T-helper 1 cell treated with Interleukin-12 subunit alpha and Interleukin-12 subunit beta and Interleukin-4 antibody, amounts not matched to agents 30 ng/mL and 1 ng/mL, for 36 hours (primary cell): ENCODE results near the gene CD74. TPM values are rescaled to one million over a fixed set of nuclear protein-coding genes. Genes with fewer than 3 reads are reported as not detected.

Experiments used
- intact Hi-C: fragments of 100-400 bp; cut with micrococcal nuclease; formaldehyde crosslinking; loops from one replicate; pipeline ENCODE4 v1.15.1; 2024
- total RNA-seq: library from RNA; stranded (reverse); gene quantifications from 2 replicates; pipeline ENCODE4 v1.2.3, GENCODE V29; 2022

The CD74 gene
- total RNA-seq, result 1,446 and 1,476 TPM in 2 replicates

DNA sequence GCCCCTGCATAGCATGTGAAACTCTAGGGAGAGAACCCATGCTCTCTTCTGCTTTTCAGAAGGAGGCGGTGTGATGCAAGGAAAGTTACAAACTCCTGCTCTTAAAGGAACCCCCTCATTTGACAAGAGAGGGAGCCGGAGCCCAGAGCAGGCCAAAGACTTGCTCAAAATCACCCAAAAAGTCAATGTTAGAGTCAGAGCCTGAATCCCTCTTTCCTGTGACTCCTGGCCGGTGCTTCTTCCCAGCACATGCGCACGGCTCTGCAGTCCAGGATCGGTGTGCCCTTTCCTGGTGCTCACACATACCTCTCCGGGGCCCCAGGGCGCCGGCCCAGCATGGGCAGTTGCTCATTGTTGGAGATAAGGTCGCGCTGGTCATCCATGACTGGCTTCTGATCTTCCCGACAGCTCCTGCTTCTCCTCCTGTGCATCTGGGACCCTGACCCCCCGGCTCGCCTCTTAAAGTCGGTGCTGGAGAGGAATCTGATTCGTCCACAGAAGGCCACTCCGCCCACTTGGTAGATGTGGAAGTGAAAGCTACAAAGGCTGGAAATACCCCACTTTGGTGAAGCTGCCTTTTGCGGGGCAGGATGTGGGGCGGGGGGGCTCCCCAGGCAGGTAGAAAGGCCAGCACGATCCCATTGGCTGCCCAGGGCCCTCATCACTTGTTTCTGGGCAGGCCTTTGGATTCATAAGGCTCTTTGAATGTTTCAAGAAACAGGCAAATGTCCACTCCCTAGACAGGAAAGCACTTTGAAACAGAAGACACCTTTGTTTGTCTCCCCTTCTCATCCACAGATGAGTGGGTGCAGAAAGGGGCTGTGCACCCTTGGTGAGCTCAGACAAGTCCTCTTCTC lies at the start of gene CD74:
TSS of gene CD74 (minus strand) at position 592 of the 857 bp plus-strand sequence. CDS start at position 431, 161 bp downstream.
- intact Hi-C loops, result loop anchor here (1.0 to 10.0 kb wide), 20 partner anchors 24 to 1604 kb away; partner anchors contain the start of genes ATOX1, G3BP1, GM2A and GRPEL2

DNA sequence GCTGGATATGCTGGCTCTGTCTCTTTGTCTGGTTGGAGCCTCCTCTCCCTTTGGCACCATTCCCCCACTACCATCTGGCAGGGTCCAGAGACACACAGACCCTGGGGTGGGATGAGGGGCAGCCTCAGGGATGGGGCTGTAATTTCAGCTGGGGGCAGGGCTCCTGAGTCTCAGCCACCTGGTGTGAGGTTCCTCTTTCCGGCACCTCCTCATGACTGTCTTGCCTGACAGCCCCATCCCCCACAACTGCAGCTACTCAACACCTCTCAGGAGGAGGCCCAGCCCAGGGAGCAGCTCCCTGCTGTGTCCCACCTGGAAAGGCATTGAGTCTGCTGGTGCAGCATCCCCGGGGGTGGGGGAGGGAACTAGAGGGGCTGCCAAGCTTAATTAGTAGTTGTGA lies 48.5 kb upstream of the CD74 start:
- intact Hi-C loops, result no loop called here

DNA sequence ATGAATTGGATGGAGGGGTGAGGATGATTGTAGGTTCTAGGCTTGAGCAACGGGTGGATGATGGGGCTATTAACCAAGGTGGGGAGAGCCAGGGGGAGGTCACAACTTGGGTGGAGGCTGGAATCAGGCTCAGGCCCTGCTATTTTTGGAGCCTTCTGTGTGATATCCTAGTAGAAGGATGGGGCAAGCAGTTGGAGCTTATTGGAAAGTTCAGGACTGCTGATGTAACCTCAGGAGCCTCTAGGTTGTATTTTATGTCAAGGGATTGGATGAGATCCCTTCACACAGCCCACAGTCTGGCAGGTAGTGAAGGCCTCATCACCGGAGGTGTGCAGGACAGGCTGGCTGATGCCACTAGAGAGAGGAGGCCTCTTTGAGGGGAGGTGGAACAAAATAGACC lies 48.1 kb upstream of the CD74 start:
- intact Hi-C loops, result no loop called here

DNA sequence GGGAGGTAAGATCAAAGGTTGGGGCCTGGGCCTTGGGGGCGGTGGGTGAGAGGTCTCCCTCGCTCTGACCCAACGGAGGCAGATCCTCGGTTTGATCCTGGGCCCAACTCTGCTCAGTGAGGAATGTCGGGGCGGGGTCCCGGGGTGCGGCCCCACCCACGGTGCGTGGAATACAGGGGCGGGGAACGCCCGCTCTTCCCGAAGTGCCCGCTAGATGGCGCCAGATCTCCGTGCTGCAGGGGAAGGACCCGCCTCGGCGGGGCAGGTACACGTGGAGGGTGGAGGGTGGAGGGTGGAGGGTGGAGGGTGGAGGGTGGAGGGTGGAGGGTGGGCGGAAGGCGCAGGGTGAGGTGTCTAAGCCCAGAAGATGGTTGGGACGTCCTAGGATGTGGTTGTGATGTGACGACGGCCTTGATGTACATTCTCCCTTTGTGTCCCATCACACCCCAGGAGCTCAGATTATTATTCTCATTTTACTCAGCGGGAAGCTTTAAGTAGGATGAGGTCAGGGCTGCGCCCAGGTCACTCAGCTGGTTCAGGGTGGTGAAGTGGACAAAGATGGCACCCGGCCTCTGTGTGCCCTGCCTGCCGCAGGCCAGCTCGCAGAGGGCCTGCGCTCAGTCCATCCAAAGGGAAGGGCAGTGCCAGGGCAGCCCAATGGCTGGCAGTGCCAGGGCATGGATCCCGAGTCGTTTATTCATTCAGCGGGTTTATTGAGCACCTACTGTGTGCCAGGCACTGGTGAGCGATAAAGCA lies 46.3 kb upstream of the CD74 start:
- intact Hi-C loops, result loop anchor here (1.0 to 10.0 kb wide), 12 partner anchors 9 to 986 kb away; partner anchors contain the start of genes DCTN4, RBM22 and SLC36A1

DNA sequence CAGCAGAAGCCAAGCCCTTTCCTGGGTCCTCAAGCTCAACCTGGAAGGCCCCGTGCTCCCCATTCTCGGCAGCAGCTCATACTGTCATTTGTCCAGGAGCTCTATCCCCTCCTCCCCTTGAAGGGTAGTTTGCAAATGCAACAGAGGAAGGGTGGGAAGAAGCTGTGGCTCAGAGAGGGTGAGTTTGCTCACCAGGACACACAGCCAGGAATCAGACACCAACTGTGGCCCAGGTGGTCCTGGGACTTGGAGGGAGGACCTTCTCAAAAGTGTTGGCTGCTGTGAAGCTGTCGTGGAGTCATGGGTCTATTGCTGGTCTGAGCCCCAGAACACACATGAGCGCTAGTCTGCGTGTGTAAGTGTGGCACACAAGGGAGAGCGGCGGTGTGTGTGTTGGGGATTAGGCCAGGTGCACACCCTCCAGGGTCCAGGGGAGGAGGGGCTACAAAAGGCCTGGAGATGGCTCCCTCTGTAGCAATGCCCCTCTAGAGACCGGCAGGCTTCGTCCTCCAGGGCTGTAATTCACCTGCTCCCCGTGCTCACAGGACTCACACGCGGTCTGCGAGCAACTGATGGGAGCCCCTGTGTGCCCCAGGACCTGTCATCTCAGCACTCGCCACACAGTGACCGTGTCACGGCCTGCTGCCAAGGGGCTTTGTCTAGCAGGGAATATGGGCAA lies 45.0 kb upstream of the CD74 start:
- intact Hi-C loops, result loop anchor here (1.0 to 10.0 kb wide), 6 partner anchors 7 to 987 kb away; partner anchors contain the start of genes DCTN4 and SLC36A1

DNA sequence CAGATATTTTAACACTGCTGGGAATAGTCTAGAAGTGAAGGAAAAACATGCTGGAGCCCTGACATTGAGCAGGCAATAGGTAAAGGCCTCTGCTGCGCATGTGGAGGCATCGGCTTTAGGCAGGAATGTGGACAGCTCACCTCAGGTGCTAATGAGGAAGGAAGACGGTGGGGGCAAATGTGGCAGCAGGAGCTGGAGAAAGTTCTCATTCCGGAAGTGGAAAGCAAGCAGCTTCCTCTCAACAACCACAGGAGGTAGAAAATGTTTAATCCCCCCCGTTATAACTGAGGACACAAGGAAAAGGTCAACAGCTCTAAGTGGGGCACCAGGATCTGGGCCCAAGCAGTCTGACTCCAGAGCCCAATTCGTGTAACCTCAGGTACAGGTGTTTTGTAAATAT lies 44.4 kb upstream of the CD74 start:
- intact Hi-C loops, result loop anchor here (5.0 to 10.0 kb wide), 2 partner anchors 590 to 988 kb away; partner anchors contain the start of gene SLC36A1

DNA sequence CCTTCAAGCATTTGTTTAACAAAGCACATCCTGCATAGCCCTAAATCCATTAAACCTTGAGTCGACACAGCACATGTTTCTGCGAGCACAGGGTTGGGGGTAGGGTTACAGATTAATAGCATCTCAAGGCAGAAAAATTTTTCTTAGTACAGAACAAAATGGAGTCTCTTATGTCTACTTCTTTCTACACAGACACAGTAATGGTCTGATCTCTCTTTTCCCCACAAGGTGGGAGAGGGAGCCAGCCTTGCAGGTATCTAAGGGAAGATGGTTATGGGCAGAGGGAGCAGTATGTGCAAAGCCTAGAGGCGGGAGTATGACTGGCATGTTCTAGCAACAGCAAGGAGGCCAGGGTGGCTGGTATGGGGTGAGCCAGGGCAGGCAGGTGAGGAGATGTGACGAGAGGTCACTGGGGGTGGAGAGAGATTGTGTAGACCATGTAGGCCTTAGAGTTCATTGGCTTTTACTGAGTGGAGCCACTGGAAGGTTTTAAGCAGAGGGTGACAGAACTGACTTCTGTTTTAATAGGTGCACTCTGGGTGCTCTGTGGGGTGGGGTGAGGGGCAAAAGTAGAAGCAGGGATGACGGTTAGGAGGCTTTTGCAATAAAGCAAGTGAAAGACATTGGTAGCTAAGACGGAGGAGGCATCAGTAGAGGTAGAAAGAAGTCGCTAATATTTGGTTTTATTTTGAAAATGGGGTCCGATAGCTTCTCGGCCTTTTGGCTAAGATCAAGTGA lies 42.0 kb upstream of the CD74 start:
- intact Hi-C loops, result loop anchor here (5.0 to 10.0 kb wide), 3 partner anchors 292 to 990 kb away; partner anchors contain the start of gene SLC36A1

DNA sequence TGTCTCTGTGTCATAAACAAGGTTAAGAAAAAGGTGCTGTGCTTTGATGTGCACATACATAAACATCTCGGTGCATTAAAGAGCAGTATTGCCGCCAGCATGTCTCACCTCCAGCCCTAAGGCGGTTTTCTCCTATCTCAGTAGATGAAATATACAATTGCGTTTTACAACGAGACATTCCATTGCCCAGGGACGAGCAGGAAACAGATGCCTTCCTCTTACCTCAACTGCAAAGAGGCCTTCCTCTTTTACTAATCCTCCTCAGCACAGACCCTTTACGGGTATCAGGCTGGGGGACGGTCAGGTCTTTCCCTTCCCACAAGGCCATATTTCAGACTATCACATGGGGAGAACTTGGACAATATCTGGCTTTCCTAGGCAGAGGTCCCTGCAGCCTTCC lies 41.3 kb upstream of the CD74 start:
- intact Hi-C loops, result loop anchor here (5.0 to 10.0 kb wide), 2 partner anchors 292 to 991 kb away; partner anchors contain the start of gene SLC36A1

DNA sequence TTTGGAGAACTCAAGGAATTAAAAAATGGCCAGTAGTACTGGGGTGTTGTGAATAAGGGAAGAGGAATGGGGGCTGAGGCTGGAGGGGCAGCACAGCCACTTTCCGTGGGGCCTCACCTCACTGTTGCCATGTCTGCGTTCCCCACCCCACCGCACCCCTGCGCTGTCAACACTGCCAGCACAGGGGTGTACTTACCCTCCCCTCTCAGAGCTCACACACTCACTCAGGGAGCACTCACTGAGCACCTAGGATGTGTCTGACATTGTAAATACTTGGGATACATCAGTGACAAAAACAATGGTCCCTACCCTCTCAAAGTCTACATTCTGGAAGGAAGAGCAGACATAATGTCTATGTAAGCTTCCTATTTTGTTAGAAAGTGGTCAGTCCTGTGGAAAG lies 40.2 kb upstream of the CD74 start:
- intact Hi-C loops, result loop anchor here (5.0 to 10.0 kb wide), 2 partner anchors 291 to 992 kb away; partner anchors contain the start of gene SLC36A1

DNA sequence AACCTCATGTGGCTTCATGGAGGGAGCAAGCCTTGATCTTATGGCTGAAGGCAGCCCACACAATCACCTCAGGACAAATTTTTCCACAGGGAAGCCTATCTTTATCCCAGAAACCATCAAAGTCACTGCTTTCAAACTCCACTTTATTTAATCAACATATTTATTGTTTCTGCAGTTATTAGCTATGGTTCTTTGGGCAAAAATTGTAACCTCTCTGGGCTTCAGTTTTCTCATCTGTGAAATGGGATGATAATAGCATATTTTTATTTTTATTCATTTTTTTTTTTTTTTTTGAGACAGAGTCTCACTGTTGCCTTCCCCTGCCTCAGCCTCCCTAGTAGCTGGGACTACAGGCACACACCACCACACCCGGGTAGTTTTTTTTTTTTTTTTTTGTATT lies 38.9 kb upstream of the CD74 start:
- intact Hi-C loops, result loop anchor here (5.0 to 10.0 kb wide), 2 partner anchors 289 to 993 kb away; partner anchors contain the start of gene SLC36A1

DNA sequence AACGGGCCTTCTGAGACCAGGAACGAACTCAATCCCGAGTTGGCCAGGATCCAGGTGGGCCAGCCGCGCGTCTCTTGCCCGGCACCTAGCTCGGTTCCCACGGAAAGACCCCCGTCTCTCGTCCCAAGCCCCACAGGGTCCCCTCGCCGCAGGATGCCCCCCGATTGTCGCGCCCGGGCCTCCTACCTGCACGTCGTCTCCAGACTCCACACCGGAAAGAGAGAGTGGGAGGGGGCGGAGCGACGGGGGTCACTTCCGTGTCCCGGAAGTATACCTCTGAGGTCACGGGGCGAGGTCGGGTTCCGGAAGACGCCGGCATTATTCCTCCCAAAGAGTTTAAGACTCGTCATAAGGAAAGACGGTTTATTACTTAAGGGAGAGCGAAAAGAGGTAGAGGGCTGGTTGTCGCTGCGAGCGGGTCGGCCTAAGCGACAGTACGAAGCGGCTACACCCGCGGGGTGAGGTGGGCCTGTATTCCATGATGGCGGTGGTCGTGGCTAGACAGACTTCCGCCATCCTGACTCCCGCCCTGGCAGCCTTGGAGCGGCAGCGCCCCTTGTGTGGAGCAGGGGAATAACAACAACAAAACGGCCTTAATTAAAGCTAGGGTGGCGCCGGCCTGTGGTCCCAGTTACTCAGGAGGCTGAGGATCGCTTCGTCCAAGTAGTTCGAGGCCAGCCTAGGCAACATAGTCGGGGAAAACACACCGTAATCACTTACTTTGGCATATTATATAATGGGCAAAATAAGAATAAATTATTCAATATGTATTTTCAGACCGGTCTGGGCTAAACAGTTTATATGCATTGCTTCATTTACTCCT lies 37.0 kb upstream of the CD74 start, which contains the start of gene RPS14:
TSS of gene RPS14 (minus strand) at position 223 of the 823 bp plus-strand sequence. CDS start 2,006 bp downstream, outside the sequence.
- intact Hi-C loops, result loop anchor here (1.0 to 10.0 kb wide), 17 partner anchors 9 to 1322 kb away; partner anchors contain the start of genes CD74, CSNK1A1, G3BP1 and GM2A

DNA sequence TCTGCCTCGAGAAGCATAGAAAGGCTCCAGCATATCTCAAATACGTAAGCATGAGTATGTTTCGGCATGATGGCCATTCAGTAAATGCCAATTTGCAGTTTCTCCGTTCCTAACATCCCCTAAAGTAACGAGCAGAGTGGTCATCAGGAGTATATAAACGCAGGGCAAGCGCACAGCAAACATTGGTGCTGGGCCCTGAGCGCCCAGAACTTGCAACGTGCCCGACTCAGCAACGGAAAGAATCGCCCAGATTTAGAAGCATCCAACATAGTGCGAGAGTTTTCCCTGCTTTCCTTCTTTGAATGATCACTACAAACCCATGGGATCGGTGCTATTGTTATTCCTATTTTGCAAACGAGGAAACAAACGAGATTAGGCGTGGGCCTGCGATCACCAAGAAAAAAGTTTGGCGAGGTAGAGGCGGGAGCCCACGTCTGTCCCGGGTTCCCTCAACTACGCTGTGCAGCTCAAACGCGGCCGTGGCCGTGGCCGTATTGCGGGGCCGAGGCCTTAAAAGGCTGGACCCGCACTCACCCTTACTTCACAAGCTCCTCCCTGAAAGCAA lies 36.3 kb upstream of the CD74 start:
- intact Hi-C loops, result loop anchor here (1.0 to 5.0 kb wide), 13 partner anchors 13 to 1322 kb away; partner anchors contain the start of genes CD74, CSNK1A1, G3BP1 and GM2A

DNA sequence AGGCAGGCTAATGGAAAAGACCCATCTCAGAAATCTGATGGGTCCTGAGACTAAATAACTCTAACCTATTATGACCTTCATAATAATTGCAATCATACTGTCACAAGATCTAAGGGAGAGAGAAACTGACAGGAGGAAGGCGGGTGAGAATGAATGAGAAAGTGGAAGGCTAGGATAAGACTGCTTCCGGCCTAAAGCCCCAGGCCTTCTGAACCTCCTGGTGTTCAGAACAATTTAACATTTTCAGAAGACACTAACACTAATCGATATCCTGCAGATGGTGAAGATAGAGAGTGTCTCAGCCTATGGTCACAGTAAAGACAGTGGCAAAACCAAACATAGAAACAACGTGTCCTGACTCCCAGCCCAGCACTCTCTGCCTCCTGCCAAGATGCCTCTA lies 35.6 kb upstream of the CD74 start:
- intact Hi-C loops, result loop anchor here (2.0 to 5.0 kb wide), 6 partner anchors 208 to 898 kb away; partner anchors contain the start of genes CSNK1A1, GM2A and IRGM

DNA sequence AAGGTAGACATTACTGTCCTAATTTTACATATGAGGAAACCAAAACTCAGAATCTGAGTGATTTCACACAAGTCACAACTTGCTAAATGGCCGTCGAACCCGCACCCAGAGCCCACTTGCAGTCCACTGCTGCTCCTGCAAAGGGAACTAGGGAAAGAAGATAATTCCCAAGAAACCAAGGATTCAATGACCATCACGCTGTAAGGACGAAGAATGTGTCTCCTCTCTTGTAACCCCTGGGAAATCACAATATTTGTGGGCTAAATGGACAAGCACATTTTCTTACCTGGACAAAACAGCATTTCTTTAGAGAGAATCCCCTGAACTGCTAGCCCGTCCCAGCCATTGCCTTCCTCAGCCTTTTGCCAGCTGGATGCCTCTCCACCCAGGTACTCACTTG lies 34.5 kb upstream of the CD74 start:
- intact Hi-C loops, result loop anchor here (5.0 kb wide), 1 partner anchor 805 kb away; the partner anchor contains the start of gene GM2A

DNA sequence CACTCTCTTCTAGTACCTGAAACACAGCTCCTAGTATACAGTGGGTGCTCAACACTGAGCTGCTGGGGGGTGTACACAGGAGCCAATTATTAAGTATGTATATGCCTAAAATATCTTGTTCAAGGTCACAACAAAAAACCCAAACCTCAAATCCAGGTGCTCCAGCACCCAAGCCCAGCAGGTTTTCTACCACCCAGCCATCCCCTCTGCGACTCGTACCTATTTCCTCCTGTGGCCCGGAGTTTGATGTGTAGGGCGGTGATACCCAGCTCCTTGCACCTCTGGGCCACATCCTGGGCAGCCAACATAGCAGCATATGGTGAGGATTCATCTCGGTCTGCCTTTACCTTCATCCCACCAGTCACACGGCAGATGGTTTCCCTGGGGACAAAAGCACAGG lies 33.9 kb upstream of the CD74 start:
- intact Hi-C loops, result loop anchor here (5.0 kb wide), 1 partner anchor 806 kb away; the partner anchor contains the start of gene GM2A

DNA sequence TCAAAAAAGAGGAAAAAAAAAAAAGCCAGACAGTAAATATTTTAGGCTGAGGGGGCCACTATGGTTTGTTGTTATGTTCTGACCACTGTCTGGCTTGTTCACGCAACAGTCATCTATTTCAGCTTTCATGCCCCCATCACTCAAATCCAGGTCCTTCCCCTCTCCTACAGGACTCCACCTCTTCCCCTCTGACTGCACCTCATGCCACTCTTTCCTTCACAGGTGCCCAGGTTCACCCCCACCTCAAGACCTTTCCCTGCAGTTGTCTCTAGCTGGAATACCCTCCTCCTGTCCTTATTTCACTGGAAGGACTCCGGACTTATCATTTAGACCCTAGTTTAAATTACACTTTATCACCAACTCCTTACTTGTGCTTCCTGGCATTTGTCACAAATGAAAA lies 33.4 kb upstream of the CD74 start:
- intact Hi-C loops, result loop anchor here (5.0 kb wide), 1 partner anchor 806 kb away; the partner anchor contains the start of gene GM2A

DNA sequence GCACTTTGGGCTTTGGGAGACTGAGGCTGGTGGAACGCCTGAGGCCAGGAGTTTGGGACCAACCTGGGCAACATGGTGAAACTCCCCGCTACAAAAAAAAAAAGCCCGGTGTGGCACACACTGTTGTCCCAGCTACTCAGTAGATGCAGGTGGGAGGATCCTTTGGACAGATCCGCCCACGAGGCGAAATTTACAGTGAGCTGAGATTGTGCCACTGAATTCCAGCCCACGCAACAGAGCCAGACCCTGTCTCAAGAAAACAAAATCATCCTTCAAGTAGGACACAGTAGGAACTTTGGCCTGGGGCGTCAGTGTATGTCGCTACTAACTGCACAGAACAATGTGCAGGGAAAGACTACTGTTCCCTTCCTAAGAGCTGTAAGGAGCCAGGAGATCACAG lies 32.1 kb upstream of the CD74 start:
- intact Hi-C loops, result loop anchor here (5.0 kb wide), 1 partner anchor 808 kb away; the partner anchor contains the start of gene GM2A
